Stimulated activated naive CD8-positive, alpha-beta T cell treated with anti-CD3 and anti-CD28 coated beads, Interleukin-15, Interleukin-2, amounts not matched to agents 100 ng/mL and 50 ng/mL, for 24 hours (primary cell): ENCODE measurements around the gene RBP2.

Experiments
- H3K27ac Mint-ChIP-seq: one replicate; pipeline ENCODE4 v1.8.0; 2021; ENCODE audit warnings: mild to moderate bottlenecking, mixed read lengths
- H3K27me3 Mint-ChIP-seq: one replicate; pipeline ENCODE4 v1.8.0; 2021; ENCODE audit warnings: mixed read lengths
- H3K36me3 Mint-ChIP-seq: one replicate; pipeline ENCODE4 v1.8.0; 2021; ENCODE audit warnings: low read depth, mixed read lengths
- H3K4me1 Mint-ChIP-seq: one replicate; pipeline ENCODE4 v1.8.0; 2021; ENCODE audit warnings: low read depth, mixed read lengths
- H3K4me3 Mint-ChIP-seq: one replicate; pipeline ENCODE4 v1.8.0; 2021; ENCODE audit warnings: mild to moderate bottlenecking, mixed read lengths
- H3K9me3 Mint-ChIP-seq: one replicate; pipeline ENCODE4 v1.8.0; 2021; ENCODE audit warnings: mixed read lengths

Gene RBP2

GRCh38 chr3:139505829-139506386 lies 29.6 kb upstream of the RBP2 start:
- peaks cover 4% of the 10 kb centered on the region for H3K27me3 Mint-ChIP-seq
- H3K36me3 Mint-ChIP-seq, result no peaks in the 10 kb centered on the region
- H3K4me3 Mint-ChIP-seq, result no peak overlapping the region
- H3K27ac Mint-ChIP-seq, result no peak overlapping the region
- no peaks in the 10 kb centered on the region for H3K9me3 Mint-ChIP-seq
- no peaks in the 10 kb centered on the region for H3K4me1 Mint-ChIP-seq

DNA sequence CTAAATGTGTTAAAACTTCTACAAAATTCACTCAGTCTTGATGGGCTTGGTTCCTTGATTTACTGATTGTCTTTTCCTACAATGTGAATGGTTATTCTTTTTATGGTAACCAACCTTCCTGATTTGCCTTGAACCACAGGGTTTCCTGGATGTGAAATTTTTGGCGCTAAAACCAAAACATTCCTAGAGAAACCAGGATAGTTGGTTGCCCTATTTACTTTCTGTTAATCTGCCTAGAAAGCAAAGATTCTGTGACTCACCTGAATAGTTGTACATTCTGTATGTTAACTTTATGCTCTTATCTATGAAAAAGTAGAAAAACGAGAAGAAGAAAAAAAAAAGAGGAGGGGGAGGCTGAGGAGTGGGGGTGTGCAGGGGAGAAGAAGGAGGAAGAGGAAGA lies 23.2 kb upstream of the RBP2 start:
- Mint-ChIP-seq H3K36me3 (peaks cover 16% of the 10 kb centered on the region), H3K27me3 (no peaks in the 10 kb centered on the region), H3K4me3 (no peak overlapping the region), H3K9me3 (peaks cover 10% of the 10 kb centered on the region), H3K27ac (no peak overlapping the region), H3K4me1 (no peaks in the 10 kb centered on the region)

DNA sequence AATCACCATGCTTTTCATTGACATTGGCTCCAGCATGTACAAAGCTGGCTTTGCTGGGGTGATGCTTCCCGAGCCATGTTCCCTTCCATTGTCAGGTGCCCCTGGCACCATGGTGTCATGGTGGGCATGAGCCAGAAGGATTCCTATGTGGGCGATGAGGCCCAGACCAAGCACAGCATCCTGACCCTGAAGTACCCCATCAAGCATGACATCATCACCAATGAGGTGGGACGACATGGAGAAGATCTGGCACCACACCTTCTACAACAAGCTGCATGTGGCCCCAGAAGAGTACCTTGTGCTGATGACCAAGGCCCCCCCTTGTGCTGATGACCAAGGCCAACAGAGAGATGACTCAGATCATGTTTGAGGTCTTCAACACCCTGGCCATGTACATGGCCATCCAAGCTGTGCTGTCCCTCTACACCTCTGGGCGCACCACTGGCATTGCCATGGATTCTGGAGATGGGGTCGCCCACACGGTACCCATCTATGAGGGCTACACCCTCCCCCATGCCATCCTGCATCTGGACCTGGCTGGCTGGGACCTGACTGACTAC lies 17.6 kb upstream of the RBP2 start:
- Mint-ChIP-seq H3K36me3 (peaks cover 31% of the 10 kb centered on the region), H3K27me3 (no peaks in the 10 kb centered on the region), H3K4me1 (no peaks in the 10 kb centered on the region)

GRCh38 chr3:139491966-139492365 lies 15.7 kb upstream of the RBP2 start:
- no peaks in the 10 kb centered on the region for H3K27me3 Mint-ChIP-seq
- H3K27ac Mint-ChIP-seq, result no peak overlapping the region
- peaks cover 31% of the 10 kb centered on the region for H3K36me3 Mint-ChIP-seq
- H3K4me1 Mint-ChIP-seq, result no peaks in the 10 kb centered on the region
- H3K9me3 Mint-ChIP-seq, result peaks cover 31% of the 10 kb centered on the region
- no peak overlapping the region for H3K4me3 Mint-ChIP-seq

More for the DNA sequence above, 17.6 kb upstream of the RBP2 start:
- H3K4me3 Mint-ChIP-seq, result no peak overlapping the region
- H3K27ac Mint-ChIP-seq, result no peak overlapping the region
- H3K9me3 Mint-ChIP-seq, result peaks cover 20% of the 10 kb centered on the region

DNA sequence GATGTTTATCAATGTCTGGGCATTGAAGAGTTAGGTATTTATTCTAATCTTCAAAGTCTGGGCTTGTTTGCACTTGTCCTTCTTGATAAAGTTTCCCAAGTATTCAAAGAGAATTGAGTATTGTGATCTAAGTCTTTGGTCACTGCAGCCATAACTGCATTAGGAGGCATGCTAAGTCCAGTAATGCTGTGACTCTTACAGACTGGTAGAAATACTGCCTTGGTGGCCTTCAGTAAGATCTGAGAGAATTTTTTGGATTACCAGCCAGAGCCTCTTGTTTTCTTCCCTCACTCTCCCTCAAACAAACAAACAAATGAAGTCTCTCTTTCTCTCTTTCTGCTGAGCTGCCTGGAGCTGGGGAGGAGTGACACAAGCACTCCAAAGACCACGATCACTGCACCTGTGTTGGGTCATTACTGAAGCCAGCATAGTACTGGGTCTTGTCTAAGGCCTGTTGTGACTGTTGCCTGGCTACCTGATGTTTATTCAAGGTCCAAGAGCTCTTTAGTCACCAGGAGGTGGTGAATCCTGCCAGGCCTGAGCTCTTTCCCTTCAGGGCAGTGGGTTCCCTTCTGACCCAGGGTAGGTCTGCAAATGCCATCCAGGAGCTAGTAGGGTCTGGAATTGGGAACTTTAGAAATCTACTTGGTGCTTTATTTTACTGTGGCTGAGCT lies 14.8 kb upstream of the RBP2 start:
- Mint-ChIP-seq H3K4me1 (no peaks in the 10 kb centered on the region), H3K9me3 (peaks cover 29% of the 10 kb centered on the region), H3K27me3 (no peaks in the 10 kb centered on the region), H3K27ac (no peak overlapping the region), H3K4me3 (no peak overlapping the region), H3K36me3 (peaks cover 27% of the 10 kb centered on the region)

- Mint-ChIP-seq H3K9me3 (no peaks in the 10 kb centered on the region), H3K27me3 (no peaks in the 10 kb centered on the region), H3K4me3 (no peak overlapping the region), H3K36me3 (no peaks in the 10 kb centered on the region), H3K27ac (no peak overlapping the region), H3K4me1 (no peaks in the 10 kb centered on the region)
Measured at GRCh38 chr3:139482206-139482605, 5.9 kb upstream of the RBP2 start.

DNA sequence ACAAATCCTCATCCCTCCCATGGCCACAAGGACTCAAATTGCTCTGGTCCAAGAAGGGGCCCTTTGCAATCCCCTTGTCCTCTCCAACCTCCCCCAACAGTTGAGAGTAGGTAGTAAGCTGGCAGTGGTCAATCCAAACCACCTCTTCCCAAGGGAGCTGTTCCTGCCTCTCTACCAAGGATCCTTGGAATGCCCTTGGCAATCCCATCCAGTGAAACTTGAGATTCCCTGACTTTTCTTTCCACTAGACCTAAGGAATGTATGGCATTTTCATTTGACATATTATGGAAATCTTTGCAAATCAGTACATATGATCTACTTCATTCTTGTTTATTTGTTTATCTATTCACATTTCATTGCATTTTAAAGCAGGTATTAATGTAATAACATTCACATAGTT lies 4.8 kb upstream of the RBP2 start:
- no peaks in the 10 kb centered on the region for H3K36me3 Mint-ChIP-seq
- no peaks in the 10 kb centered on the region for H3K9me3 Mint-ChIP-seq
- H3K27me3 Mint-ChIP-seq, result no peaks in the 10 kb centered on the region
- no peak overlapping the region for H3K27ac Mint-ChIP-seq
- H3K4me1 Mint-ChIP-seq, result no peaks in the 10 kb centered on the region
- no peak overlapping the region for H3K4me3 Mint-ChIP-seq

DNA sequence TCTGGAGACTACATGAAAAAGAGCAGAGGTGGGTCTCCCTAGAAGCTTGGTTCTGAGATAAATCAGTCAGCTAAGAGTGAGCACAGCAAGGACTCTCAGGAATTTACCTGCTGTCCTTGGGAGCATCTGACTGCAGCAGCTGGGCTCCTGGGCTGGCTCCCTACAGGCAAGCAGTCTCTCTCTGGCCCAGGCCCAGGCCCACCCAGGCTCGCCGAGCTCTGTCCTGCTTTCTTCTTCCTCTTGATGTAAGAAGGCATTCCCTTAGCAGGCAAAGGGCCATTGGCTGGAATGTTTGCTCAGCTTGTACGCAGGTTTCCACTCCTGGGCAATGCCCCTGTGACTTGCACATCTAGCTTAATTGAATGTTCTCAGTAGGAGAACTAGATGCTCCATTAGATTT lies 4.3 kb upstream of the RBP2 start:
- no peak overlapping the region for H3K4me3 Mint-ChIP-seq
- H3K27me3 Mint-ChIP-seq, result no peaks in the 10 kb centered on the region
- H3K27ac Mint-ChIP-seq, result no peak overlapping the region
- H3K9me3 Mint-ChIP-seq, result no peaks in the 10 kb centered on the region
- no peaks in the 10 kb centered on the region for H3K36me3 Mint-ChIP-seq
- H3K4me1 Mint-ChIP-seq, result no peaks in the 10 kb centered on the region

DNA sequence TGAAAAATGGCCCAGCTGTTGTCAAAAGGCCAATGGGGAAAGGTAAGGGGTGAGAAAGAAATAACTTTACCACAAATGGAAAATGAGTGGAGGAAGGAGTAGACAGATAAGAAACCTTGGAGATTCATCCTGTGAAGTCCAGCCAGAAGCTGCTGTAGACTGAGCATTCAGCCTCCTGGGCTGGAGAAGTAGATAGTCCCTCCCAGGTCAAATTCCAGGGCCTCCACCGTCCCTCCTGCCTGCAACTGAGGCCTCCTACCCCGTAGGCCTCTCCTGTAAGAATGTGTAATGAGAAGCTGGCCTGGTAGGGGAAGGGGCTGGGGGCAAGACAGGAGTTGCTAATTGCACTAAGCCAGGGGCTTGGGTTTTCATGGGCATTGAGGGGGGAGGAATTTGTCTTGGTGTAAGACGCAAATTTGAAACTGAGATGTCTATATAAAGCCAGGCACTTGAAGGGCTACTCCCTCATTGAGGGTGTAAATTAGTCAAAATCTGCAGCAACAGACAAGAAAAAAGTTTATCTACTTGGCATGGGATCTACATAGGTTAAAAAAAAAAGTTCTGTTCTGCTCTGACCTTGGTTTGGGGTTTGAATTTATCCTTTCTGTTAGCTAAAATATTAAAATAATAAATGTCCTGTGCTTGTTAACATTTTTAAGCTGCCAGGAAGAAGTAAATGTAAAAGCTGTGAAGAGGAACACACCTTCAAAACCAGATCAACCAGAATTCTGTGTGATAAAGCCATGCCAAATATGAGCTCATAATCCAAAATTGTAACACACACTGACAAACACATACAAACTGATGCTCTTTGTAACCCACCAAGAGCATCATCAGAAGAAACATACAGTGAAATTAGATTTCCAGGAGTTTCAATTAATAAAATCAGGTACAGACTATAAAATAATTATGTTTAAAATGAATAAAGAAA lies 1.7 kb upstream of the RBP2 start:
- Mint-ChIP-seq H3K36me3 (no peaks in the 10 kb centered on the region), H3K27ac (no peak overlapping the region), H3K4me3 (no peak overlapping the region), H3K4me1 (no peaks in the 10 kb centered on the region), H3K9me3 (no peaks in the 10 kb centered on the region), H3K27me3 (no peaks in the 10 kb centered on the region)

- Mint-ChIP-seq H3K27me3 (no peaks in the 10 kb centered on the region), H3K27ac (no peak overlapping the region), H3K4me1 (no peaks in the 10 kb centered on the region), H3K9me3 (no peaks in the 10 kb centered on the region), H3K36me3 (no peaks in the 10 kb centered on the region), H3K4me3 (no peak overlapping the region)
Measured at GRCh38 chr3:139473155-139473771, 3.1 kb downstream of the RBP2 start.

- H3K4me1 Mint-ChIP-seq, result no peaks in the 10 kb centered on the region
- no peaks in the 10 kb centered on the region for H3K27me3 Mint-ChIP-seq
- H3K27ac Mint-ChIP-seq, result no peak overlapping the region
- no peaks in the 10 kb centered on the region for H3K9me3 Mint-ChIP-seq
- H3K4me3 Mint-ChIP-seq, result no peak overlapping the region
- no peaks in the 10 kb centered on the region for H3K36me3 Mint-ChIP-seq
Measured at GRCh38 chr3:139472380-139473010, 3.8 kb downstream of the RBP2 start.

DNA sequence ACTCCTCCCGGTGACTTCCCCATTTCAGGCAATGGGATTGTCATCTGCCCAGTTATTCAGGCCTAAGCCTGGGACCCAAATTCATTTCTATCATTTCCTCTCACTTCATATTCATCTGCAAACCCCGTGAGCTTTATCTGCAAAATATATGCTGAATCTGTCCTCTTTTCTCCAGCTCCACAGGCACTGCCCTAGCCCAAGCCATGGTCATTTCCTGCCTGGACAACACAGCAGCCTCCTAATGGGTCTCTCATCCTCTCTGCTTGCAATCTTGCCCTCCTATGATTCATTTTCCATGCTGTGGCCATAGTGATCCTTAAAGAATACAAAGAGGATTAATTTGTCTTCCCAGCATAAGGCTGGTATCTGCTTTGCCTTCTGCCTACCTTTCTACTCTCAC lies 6.1 kb downstream of the RBP2 start:
- Mint-ChIP-seq H3K27ac (no peak overlapping the region), H3K4me3 (no peak overlapping the region), H3K4me1 (no peaks in the 10 kb centered on the region)

GRCh38 chr3:139468399-139468798 lies 7.9 kb downstream of the RBP2 start:
- H3K4me1 Mint-ChIP-seq, result no peaks in the 10 kb centered on the region
- no peaks in the 10 kb centered on the region for H3K36me3 Mint-ChIP-seq
- H3K27me3 Mint-ChIP-seq, result no peaks in the 10 kb centered on the region
- H3K27ac Mint-ChIP-seq, result no peak overlapping the region
- no peak overlapping the region for H3K4me3 Mint-ChIP-seq
- H3K9me3 Mint-ChIP-seq, result no peaks in the 10 kb centered on the region

More for the DNA sequence above, 6.1 kb downstream of the RBP2 start:
- Mint-ChIP-seq H3K36me3 (no peaks in the 10 kb centered on the region), H3K9me3 (no peaks in the 10 kb centered on the region), H3K27me3 (no peaks in the 10 kb centered on the region)

GRCh38 chr3:139466360-139466759 lies 10.0 kb downstream of the RBP2 start:
- no peaks in the 10 kb centered on the region for H3K27me3 Mint-ChIP-seq
- no peaks in the 10 kb centered on the region for H3K4me1 Mint-ChIP-seq
- no peak overlapping the region for H3K27ac Mint-ChIP-seq
- no peaks in the 10 kb centered on the region for H3K9me3 Mint-ChIP-seq
- H3K36me3 Mint-ChIP-seq, result no peaks in the 10 kb centered on the region
- no peak overlapping the region for H3K4me3 Mint-ChIP-seq
